Breast epithelium (tissue), 3 donors: Measurements from ENCODE around the gene ABR.

Experiments used
- CTCF ChIP-seq, 3 donors: fragments of 450-650 bp; IDR thresholded peaks; one replicate each; pipeline ENCODE4 v1.5.1; 2016 to 2017; ENCODE audit warnings: antibody characterized with exemption in 3 of 3, mild to moderate bottlenecking in 3 of 3, moderate library complexity in 3 of 3
- POLR2A ChIP-seq: fragments of 450-650 bp; IDR thresholded peaks from one replicate; pipeline ENCODE4 v1.6.1; 2016; ENCODE audit warnings: antibody characterized with exemption, mild to moderate bottlenecking, moderate library complexity
- POLR2AphosphoS5 ChIP-seq, 3 donors: sonication (generic); formaldehyde crosslinking; IDR thresholded peaks; one replicate each; pipeline ENCODE4 v1.6.1; 2017; ENCODE audit warnings: antibody characterized with exemption in 3 of 3

GRCh38 chr17:1022278-1023024, 157.3 kb downstream of the ABR start:
- TF ChIP-seq CTCF (IDR thresholded peaks at IDR 0.05) (no peak), POLR2A (no peak), POLR2AphosphoS5 (IDR thresholded peaks at IDR 0.05) (no peak)
